Measurements from ENCODE around the gene TRIM31.

TRIM31 gene

GRCh38 chr6:30150671-30151395, 37.9 kb upstream of the TRIM31 start:
- H3K27ac ChIP-seq, result no peak overlapping the region
- peaks cover 4% of the 10 kb centered on the region for H3K9me3 ChIP-seq (ENCODE audit: severe bottlenecking)
- DNase-seq, result no peak
- no peak overlapping the region for H3K4me3 ChIP-seq (ENCODE audit: low read depth, low read length)
- H3K36me3 ChIP-seq, result no peaks in the 10 kb centered on the region
- peaks cover 97% of the 10 kb centered on the region for H3K27me3 ChIP-seq (ENCODE audit: insufficient read depth, low read depth, severe bottlenecking)
- TF ChIP-seq CTCF (IDR thresholded peaks at IDR 0.05; ENCODE audit: low read depth, low read length), result no peak

GRCh38 chr6:30149858-30150550, 37.1 kb upstream of the TRIM31 start:
- Histone ChIP-seq H3K27me3 (ENCODE audit: insufficient read depth, low read depth, severe bottlenecking) (peaks cover 97% of the 10 kb centered on the region), H3K27ac (no peak overlapping the region), H3K4me3 (ENCODE audit: low read depth, low read length) (no peak overlapping the region), H3K36me3 (no peaks in the 10 kb centered on the region), H3K9me3 (ENCODE audit: severe bottlenecking) (peaks cover 4% of the 10 kb centered on the region)
- no peak for TF ChIP-seq CTCF (IDR thresholded peaks at IDR 0.05; ENCODE audit: low read depth, low read length)
- no peak for DNase-seq

- no peaks in the 10 kb centered on the region for H3K36me3 ChIP-seq
- TF ChIP-seq CTCF (IDR thresholded peaks at IDR 0.05; ENCODE audit: low read depth, low read length), result 0 out of 2 replicates have a peak, but pooled peaks have one; percentile 4
- H3K4me3 ChIP-seq (ENCODE audit: low read depth, low read length), result no peak overlapping the region
- peaks cover 4% of the 10 kb centered on the region for H3K9me3 ChIP-seq (ENCODE audit: severe bottlenecking)
- no peak for DNase-seq
- no peak overlapping the region for H3K27ac ChIP-seq
- H3K27me3 ChIP-seq (ENCODE audit: insufficient read depth, low read depth, severe bottlenecking), result peaks cover 97% of the 10 kb centered on the region
Observed at GRCh38 chr6:30149234-30149633, 36.3 kb upstream of the TRIM31 start.

- Histone ChIP-seq H3K4me3 (ENCODE audit: low read depth, low read length) (no peak overlapping the region), H3K27ac (no peak overlapping the region), H3K36me3 (no peaks in the 10 kb centered on the region), H3K27me3 (ENCODE audit: insufficient read depth, low read depth, severe bottlenecking) (peaks cover 97% of the 10 kb centered on the region), H3K9me3 (ENCODE audit: severe bottlenecking) (peaks cover 4% of the 10 kb centered on the region)
- no peak for DNase-seq
- TF ChIP-seq CTCF (IDR thresholded peaks at IDR 0.05; ENCODE audit: low read depth, low read length), result no peak
Observed at GRCh38 chr6:30147096-30147495, 34.2 kb upstream of the TRIM31 start.

GRCh38 chr6:30145818-30146217, 32.9 kb upstream of the TRIM31 start:
- Histone ChIP-seq H3K9me3 (ENCODE audit: severe bottlenecking) (peaks cover 1% of the 10 kb centered on the region), H3K27ac (no peak overlapping the region), H3K4me3 (ENCODE audit: low read depth, low read length) (no peak overlapping the region), H3K27me3 (ENCODE audit: insufficient read depth, low read depth, severe bottlenecking) (peaks cover 97% of the 10 kb centered on the region), H3K36me3 (no peaks in the 10 kb centered on the region)
- TF ChIP-seq CTCF (IDR thresholded peaks at IDR 0.05; ENCODE audit: low read depth, low read length), result no peak
- no peak for DNase-seq

Data from WERI-Rb-1 (cell line).